A673 (cell line): ENCODE measurements around the gene OR10K1.

Experiments
- EZH2 ChIP-seq: fragments of 200-600 bp; sonication (generic); IDR thresholded peaks from 2 replicates; pipeline ENCODE4 v1.6.1; 2017; ENCODE audit warnings: borderline replicate concordance, low read depth, mild to moderate bottlenecking, mixed read lengths, antibody characterized with exemption, low read length; ENCODE audit not compliant: poor library complexity, severe bottlenecking
- TF ChIP-seq, protein P1 (sequence below): fragments of 300-800, 200-600 bp; sonication (generic); conservative IDR thresholded peaks from 2 replicates; pipeline ENCODE4 v1.5.1; 2017; ENCODE audit warnings: low read depth, mild to moderate bottlenecking, antibody characterized with exemption, low read length, moderate library complexity, mixed read lengths

DNA sequence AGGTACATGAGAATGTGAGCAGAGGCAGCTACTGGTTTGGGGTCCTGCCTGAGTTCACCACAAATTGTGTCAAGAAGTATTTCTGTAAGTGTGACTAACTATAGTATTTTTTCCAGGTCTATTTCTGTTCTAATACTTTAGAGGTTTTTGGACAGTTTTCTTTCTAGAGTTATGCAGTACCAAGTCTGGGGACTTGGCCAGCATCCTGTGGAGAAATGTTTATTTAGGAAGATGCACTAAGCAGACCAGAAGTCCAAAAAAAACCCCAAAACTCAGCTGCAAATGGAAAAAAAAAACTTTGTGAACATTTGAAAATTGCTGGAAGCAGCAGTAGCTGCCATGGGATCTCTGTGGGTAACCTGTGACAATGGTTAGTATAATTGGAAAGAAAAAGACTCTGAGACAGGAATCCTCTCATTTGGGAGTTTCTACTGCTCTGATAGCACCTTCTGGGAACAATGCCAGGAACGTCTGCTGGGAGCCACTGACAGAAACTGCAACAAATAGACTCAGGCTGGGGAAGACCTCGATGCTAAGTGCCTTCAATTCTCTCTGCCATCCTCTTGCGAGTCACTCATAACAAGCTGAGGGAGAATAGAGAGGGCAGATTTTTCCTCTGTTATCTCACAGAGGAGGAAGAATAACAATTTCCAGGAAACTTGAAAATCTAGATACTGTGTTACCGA, 48.0 kb downstream of the OR10K1 start:
- TF ChIP-seq, protein P1, sequence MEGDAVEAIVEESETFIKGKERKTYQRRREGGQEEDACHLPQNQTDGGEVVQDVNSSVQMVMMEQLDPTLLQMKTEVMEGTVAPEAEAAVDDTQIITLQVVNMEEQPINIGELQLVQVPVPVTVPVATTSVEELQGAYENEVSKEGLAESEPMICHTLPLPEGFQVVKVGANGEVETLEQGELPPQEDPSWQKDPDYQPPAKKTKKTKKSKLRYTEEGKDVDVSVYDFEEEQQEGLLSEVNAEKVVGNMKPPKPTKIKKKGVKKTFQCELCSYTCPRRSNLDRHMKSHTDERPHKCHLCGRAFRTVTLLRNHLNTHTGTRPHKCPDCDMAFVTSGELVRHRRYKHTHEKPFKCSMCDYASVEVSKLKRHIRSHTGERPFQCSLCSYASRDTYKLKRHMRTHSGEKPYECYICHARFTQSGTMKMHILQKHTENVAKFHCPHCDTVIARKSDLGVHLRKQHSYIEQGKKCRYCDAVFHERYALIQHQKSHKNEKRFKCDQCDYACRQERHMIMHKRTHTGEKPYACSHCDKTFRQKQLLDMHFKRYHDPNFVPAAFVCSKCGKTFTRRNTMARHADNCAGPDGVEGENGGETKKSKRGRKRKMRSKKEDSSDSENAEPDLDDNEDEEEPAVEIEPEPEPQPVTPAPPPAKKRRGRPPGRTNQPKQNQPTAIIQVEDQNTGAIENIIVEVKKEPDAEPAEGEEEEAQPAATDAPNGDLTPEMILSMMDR, result no peak
- no peak for TF ChIP-seq EZH2
